Pancreas (tissue), 10 donors: Measurements from ENCODE around the gene NAP1L2. TPM values are rescaled to one million over a fixed set of nuclear protein-coding genes. Genes with fewer than 3 reads are reported as not detected.
"Not testable (repeated sequence)": the region's sequence is repeated elsewhere in the genome, so short reads cannot be mapped to it uniquely, and the experiment has no call there.

Source experiments
- ATAC-seq, 4 donors: fragments of 200-7000 bp; cut with Tn5 transposase; one replicate each; pipeline versions ENCODE4 v1.8.0 to v1.9.1; 2020; ENCODE audit warnings: mild to moderate bottlenecking in 4 of 4, moderate library complexity in 4 of 4
- DNase-seq, 6 donors: peaks; one replicate each; pipeline ENCODE4 v3.0.0-alpha.2; 2020
- FAIRE-seq: peaks from 2 replicates; lab custom pipeline; 2012; peaks lifted over from hg19 to GRCh38; lab: Jason Lieb, UNC
- H3K27ac ChIP-seq, 4 donors: fragments of 200-600 bp; sonication (generic); 1 replicate in 3 of 4; 2 replicates in 1 of 4; pipeline versions ENCODE4 v1.5.0 to v1.8.0; 2020
- H3K27me3 ChIP-seq, 4 donors: fragments of 200-600 bp; one replicate each; pipeline ENCODE4 v1.8.0; 2021
- H3K36me3 ChIP-seq, 3 donors: fragments of 200-600 bp; sonication (generic) in 1 of 3; one replicate each; pipeline versions ENCODE4 v1.5.0 to v1.8.0; 2020 to 2021
- H3K4me1 ChIP-seq, 3 donors: fragments of 200-600 bp; one replicate each; pipeline ENCODE4 v1.8.0; 2021
- H3K4me3 ChIP-seq, 4 donors: fragments of 200-600 bp; sonication (generic) in 2 of 4; one replicate each; pipeline versions ENCODE4 v1.5.0 to v1.8.0; 2020 to 2021
- H3K9me3 ChIP-seq, 4 donors: fragments of 200-600 bp; one replicate each; pipeline ENCODE4 v1.8.0; 2021
- WGBS, 2 donors: extraction: QIAGEN DNeasy Blood & Tissue Kit; methylation state at CpG; one replicate each; pipeline ENCODE4 v1.1.7; 2013; 5-methylcytosine and 5-hydroxymethylcytosine counted together
- intact Hi-C, 3 donors: fragments of 100-400 bp; cut with DNase I; formaldehyde crosslinking; loops; one replicate each; pipeline versions ENCODE4 v1.11.1 to v1.14.2; 2022
- polyA plus RNA-seq, 2 donors: library from polyadenylated mRNA; stranded (reverse); fragments of 200-250 nt; gene quantifications; one replicate each; pipeline ENCODE4 v1.2.3, GENCODE V29; 2013
- total RNA-seq, 6 donors: library from RNA; stranded (reverse); fragmentation: NEBNext Ultra II Directional in 4 of 6; extraction: Animal tissue kit (Norgen Biotek cat#: 25700) in 4 of 6; gene quantifications; one replicate each; pipeline versions ENCODE4 v1.2.1 to v1.2.4, GENCODE V29; 2021 to 2023
- TF ChIP-seq, protein P1 (sequence below), 4 donors: fragments of 200-600 bp; sonication (generic) in 3 of 4; IDR thresholded peaks; one replicate each; pipeline versions ENCODE4 v1.5.0 to v1.8.0; 2021; ENCODE audit warnings: antibody characterized with exemption in 4 of 4
- donor health status: healthy with polysubstance abuse.
- donor health status: DM: no; HTN: no; CAD: no; lungs with moderate emphysema.
- donor health status: DM: no; HTN: no; CAD: no.
- donor health status: control.
- donor health status: control.
- donor health status: Bipolar disorder and iron deficiency.
- donor health status: DM: yes; HTN: yes; CAD: no.
- donor health status: DM: no; HTN: no; CAD: no.
- donor health status: DM: no; HTN: no; CAD: no.
- donor health status: DM: yes; HTN: yes; CAD: no.

NAP1L2 gene
- total and polyA plus RNA-seq, 8 donors = 0.79 to 7.4 (median 2.4) TPM

DNA sequence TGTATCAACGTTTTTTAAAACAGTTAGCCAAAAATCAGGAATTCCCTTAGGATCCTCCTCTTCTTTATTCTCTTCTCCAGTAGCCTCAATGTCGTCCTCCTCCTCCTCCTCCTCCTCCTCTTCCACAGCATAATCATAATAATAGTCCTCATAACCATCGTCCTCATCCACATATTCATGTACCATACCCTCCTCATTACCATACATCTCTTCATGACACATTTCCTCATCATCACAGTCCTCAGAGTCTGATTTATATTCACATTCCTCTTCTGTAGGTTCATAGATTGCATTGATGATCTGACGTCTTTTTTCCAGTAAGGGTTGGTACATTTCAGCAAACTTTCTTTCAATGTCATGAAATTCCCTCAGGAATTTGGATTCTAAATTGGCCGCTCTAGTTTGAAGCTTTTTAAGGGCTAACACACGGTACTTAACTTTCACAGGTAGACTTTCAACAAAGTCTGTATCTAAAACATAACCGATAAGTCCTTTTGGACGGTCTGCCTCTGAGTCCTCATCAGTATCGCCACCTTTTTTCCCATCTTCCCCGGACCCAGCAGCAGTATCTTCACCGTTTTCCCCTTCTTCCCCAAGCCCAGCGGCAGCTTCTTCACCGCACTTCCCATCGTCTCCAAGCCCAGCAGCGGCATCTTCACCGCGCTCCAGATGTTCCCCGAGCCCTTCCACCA lies 771 bp downstream of the NAP1L2 start:
- no peaks in the 10 kb centered on the region for H3K9me3 ChIP-seq
- FAIRE-seq (no peak), ATAC-seq (peak in 2 of 4 donors; percentile 30 to 45), DNase-seq (no peak)
- peak overlapping the region in 3 of 4 donors; percentile 22 to 31 (median 24) for H3K27ac ChIP-seq
- WGBS, 2 donors = 2 to 25% methylated on average over 18 of the region's 18 CpGs
- H3K27me3 ChIP-seq = peaks cover 0 to 9% (median 1%) of the 10 kb centered on the region in 4 donors
- TF ChIP-seq, protein P1, sequence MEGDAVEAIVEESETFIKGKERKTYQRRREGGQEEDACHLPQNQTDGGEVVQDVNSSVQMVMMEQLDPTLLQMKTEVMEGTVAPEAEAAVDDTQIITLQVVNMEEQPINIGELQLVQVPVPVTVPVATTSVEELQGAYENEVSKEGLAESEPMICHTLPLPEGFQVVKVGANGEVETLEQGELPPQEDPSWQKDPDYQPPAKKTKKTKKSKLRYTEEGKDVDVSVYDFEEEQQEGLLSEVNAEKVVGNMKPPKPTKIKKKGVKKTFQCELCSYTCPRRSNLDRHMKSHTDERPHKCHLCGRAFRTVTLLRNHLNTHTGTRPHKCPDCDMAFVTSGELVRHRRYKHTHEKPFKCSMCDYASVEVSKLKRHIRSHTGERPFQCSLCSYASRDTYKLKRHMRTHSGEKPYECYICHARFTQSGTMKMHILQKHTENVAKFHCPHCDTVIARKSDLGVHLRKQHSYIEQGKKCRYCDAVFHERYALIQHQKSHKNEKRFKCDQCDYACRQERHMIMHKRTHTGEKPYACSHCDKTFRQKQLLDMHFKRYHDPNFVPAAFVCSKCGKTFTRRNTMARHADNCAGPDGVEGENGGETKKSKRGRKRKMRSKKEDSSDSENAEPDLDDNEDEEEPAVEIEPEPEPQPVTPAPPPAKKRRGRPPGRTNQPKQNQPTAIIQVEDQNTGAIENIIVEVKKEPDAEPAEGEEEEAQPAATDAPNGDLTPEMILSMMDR (IDR thresholded peaks at IDR 0.05) = no peak
- H3K36me3 ChIP-seq = no peaks in the 10 kb centered on the region
- intact Hi-C loops = no loop called here
- H3K4me3 ChIP-seq = peak overlapping the region; percentile 26 to 49 (median 32)
- peaks cover 0 to 3% (median 0%) of the 10 kb centered on the region in 3 donors for H3K4me1 ChIP-seq

DNA sequence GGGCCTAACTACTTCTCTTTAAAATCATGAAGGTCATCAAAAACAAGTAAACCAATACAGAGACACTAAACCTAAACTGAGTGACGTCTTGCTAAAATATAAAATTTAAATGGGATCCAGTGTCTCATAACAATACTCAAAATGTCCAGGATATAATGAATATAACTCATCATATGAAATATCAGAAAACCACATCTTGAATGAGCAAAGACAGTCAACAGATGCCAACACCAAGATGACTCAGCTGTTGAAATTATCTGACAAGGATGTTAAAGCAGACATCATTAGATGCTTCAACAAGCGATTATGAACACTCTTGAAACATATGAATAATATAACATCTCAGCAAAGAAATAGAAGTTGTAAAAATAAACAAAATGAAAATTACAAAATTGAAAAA lies 8.3 kb downstream of the NAP1L2 start:
- Histone ChIP-seq H3K36me3 (no peaks in the 10 kb centered on the region), H3K4me1 (no peaks in the 10 kb centered on the region), H3K4me3 (no peak overlapping the region), H3K9me3 (no peaks in the 10 kb centered on the region), H3K27ac (no peak overlapping the region), H3K27me3 (peaks cover 0 to 5% (median 0%) of the 10 kb centered on the region in 4 donors)
- intact Hi-C loops = no loop called here
- 45 to 59% methylated on average over 2 of the region's 2 CpGs for WGBS, 2 donors
- TF ChIP-seq, protein P1 (IDR thresholded peaks at IDR 0.05) = no peak
- no peak for ATAC-seq
- FAIRE-seq = peak; percentile 59
- no peak for DNase-seq

DNA sequence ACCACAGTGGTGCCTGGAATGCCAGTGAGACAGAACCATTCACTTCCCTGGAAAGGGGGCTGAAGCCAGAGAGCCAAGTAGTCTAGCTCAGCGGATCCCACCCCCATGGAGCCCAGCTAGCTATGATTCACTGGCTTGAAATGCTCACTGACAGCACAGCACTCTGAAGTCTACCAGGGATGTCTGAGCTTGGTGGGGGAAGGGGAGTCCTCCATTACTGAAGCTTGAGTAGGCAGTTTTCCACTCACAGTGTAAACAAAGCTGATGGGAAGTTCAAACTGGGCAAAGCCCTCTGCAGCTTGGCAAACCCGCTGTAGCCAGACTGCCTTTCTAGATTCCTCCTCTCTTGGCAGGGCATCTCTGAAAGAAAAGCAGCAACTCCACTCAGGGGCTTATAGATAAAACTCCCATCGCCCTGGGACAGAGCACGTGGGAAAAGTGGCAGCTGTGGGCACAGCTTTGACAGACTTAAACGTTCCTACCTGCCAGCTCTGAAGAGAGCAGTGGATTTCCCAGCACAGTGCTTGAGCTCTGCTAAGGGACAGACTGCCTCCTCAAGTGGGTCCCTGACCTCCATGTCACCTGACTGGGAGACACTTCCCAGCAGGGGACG lies 32.0 kb downstream of the NAP1L2 start:
- 33 to 36% methylated on average over 6 of the region's 6 CpGs for WGBS, 2 donors
- Histone ChIP-seq H3K27ac (no peak overlapping the region), H3K36me3 (no peaks in the 10 kb centered on the region), H3K27me3 (no peaks in the 10 kb centered on the region), H3K4me3 (no peak overlapping the region), H3K4me1 (no peaks in the 10 kb centered on the region), H3K9me3 (no peaks in the 10 kb centered on the region)
- TF ChIP-seq, protein P1 (IDR thresholded peaks at IDR 0.05) = no peak
- ATAC-seq = peak; percentile 35 to 95 (median 75)
- FAIRE-seq = no peak
- peak in 5 of 6 donors; percentile 42 to 63 (median 57) for DNase-seq
- intact Hi-C loops = no loop called here

DNA sequence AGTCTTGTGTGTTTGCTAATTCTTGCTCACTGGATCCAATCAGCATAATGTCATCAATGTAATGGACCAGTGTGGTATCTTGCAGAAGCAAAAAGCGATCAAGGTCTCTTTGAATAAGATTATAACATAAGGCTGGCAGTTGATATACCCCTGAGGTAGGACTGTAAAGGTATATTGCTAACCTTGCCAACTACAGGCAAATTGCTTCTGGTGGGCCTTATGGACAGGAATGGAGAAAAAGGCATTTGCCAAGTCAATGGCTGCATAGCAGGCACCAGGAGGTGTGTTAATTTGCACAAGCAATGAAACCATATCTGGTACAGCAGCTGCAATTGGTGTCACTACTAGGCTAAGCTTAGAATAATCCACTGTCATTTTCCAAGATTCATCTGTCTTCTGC lies 45.7 kb downstream of the NAP1L2 start:
- H3K4me1 ChIP-seq, intact Hi-C loops, H3K9me3 ChIP-seq, H3K36me3 ChIP-seq, DNase-seq, FAIRE-seq, H3K27me3 ChIP-seq, H3K27ac ChIP-seq, ATAC-seq, H3K4me3 ChIP-seq: not testable (repeated sequence)
- 53 to 69% methylated on average over 1 of the region's 1 CpG for WGBS, 2 donors

Other genes with a start within 250 kb of the NAP1L2 start
- not detected for gene PABPC1L2B, start 211.9 kb downstream of the NAP1L2 start, total RNA-seq
- gene PABPC1L2B, start 211.9 kb downstream of the NAP1L2 start, polyA plus RNA-seq = not detected
- not detected for gene PABPC1L2A, start 135.3 kb downstream of the NAP1L2 start, total RNA-seq
- gene PABPC1L2A, start 135.3 kb downstream of the NAP1L2 start, polyA plus RNA-seq = not detected
- not detected for gene CDX4, start 232.2 kb upstream of the NAP1L2 start, total RNA-seq
- gene CDX4, start 232.2 kb upstream of the NAP1L2 start, polyA plus RNA-seq = not detected